Measurements from ENCODE around the gene MYOD1.

The MYOD1 gene

DNA sequence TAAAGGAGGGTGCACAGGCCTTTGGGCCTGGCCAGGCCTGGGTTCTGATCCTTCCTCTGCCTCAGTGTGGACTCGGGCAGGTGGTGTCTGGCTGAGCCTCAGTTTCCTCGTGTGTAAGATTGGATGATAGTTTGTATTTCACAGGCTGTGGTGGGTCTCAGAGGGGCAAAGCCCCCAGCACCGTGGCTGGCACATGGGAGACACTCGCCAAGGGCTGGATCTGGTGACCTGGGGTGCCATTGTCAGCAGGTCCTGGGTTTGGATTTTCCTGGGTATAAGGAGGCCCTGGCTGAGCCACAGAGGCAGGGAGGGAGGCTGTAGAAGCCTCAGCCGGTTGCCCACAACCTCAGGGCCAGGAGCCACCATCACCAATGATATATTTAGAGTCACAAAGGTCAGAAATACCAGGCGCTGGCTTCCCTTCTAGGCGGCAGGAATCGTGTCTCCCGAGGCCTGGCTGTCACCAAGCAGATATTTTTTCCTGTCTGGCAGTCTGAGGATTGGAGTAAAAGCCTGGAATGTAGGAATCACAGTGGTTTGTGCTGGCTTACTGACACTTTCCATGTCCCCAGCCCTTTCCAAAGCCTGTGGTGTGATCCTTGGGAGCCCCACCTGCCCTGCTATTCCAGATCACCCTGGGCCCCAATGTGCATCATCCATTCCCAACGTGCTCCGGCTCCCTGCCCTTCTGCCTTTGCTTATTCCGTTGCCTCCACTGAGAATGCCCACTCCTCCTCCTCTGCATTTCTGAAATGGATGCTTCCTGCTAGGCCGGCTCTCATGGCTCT lies 30.8 kb downstream of the MYOD1 start:
- no peak for DNase-seq (ENCODE audit: low read depth)
- TF ChIP-seq, protein P1, sequence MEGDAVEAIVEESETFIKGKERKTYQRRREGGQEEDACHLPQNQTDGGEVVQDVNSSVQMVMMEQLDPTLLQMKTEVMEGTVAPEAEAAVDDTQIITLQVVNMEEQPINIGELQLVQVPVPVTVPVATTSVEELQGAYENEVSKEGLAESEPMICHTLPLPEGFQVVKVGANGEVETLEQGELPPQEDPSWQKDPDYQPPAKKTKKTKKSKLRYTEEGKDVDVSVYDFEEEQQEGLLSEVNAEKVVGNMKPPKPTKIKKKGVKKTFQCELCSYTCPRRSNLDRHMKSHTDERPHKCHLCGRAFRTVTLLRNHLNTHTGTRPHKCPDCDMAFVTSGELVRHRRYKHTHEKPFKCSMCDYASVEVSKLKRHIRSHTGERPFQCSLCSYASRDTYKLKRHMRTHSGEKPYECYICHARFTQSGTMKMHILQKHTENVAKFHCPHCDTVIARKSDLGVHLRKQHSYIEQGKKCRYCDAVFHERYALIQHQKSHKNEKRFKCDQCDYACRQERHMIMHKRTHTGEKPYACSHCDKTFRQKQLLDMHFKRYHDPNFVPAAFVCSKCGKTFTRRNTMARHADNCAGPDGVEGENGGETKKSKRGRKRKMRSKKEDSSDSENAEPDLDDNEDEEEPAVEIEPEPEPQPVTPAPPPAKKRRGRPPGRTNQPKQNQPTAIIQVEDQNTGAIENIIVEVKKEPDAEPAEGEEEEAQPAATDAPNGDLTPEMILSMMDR (conservative IDR thresholded peaks at IDR 0.05; ENCODE audit: low read length), result no peak
- H3K4me3 ChIP-seq (ENCODE audit: low read length), result no peak overlapping the region

DNA sequence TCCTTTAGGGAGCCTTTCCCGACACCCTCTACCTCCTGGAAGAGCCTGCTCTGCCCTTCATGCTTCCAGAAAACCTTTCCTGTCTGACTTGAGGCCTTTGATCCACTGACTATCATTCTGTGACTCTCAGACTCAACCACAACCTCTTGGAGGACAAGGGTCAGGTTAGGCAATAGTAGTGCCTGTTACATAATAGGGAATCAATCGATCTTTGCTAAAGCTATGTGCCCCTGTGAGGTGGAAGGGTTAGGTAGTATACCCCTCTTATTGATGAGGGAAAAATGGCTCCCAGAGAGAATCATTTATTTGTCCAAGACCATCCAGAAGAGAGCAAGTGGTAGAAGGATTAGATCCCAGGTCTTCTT lies 31.4 kb downstream of the MYOD1 start:
- TF ChIP-seq, protein P1 (conservative IDR thresholded peaks at IDR 0.05; ENCODE audit: low read length), result no peak
- no peak overlapping the region for H3K4me3 ChIP-seq (ENCODE audit: low read length)
- DNase-seq (ENCODE audit: low read depth), result no peak

DNA sequence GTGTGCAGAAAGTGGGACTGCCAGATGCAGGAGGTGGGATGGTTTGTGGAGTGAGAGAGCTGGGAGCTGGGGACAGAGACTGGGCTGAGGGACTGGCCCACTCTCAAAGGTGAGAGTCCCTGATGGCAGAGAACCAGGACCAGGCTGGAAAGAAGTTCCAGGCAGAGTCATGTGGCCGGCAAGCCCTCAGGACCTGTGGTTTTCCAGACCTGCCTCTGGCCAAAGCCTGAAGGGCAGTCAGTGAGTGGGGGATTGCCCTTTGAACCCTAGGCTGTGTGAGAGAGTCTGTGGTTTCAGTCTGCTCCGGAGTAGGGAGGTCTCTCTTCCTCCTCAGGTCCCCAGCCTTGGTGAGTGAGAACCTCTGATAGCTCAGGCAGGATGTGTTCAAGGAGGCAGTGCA lies 32.2 kb downstream of the MYOD1 start:
- H3K4me3 ChIP-seq (ENCODE audit: low read length), result no peak overlapping the region
- TF ChIP-seq, protein P1 (conservative IDR thresholded peaks at IDR 0.05; ENCODE audit: low read length), result no peak
- no peak for DNase-seq (ENCODE audit: low read depth)

DNA sequence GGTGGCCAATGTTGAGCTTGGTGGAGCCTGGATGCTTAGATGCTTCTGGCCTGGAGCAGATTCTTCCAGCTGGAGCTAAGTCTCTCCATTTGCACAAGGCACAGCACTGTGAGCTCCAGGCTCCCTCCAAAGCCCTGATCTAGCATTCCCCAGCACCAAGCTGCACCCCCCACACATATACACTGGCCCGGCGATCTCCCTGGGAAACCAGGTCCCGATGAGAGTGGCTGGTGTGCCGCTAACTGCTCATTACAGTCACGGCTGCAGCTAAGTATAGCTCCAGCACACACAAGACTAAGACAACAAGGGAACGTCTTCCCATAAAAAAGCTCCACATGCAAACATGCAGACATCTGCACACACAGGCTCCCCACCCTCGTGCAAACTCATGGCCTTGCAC lies 32.8 kb downstream of the MYOD1 start:
- TF ChIP-seq, protein P1 (conservative IDR thresholded peaks at IDR 0.05; ENCODE audit: low read length), result no peak
- H3K4me3 ChIP-seq (ENCODE audit: low read length), result no peak overlapping the region
- DNase-seq (ENCODE audit: low read depth), result no peak

DNA sequence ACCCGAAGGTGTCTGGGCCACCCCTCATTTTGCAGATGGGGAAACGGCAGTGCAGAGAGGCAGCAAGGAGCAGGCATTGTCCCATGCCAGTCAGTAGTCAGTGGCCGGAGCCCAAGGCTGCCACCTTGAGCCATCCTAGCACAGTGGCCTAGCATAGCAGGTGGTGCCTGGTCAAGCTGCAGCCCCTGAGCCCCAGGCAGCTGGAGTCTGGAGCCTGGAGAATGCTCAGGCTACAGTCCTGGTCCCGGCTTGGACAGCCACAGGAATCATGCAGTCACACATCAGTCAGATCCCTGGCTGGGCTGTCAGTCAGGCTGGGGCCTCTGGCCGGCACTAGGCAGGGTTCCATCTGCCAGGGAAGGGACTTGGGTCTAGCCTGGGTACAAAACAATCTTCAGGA lies 33.8 kb downstream of the MYOD1 start:
- no peak for DNase-seq (ENCODE audit: low read depth)
- H3K4me3 ChIP-seq (ENCODE audit: low read length), result no peak overlapping the region
- TF ChIP-seq, protein P1 (conservative IDR thresholded peaks at IDR 0.05; ENCODE audit: low read length), result no peak

DNA sequence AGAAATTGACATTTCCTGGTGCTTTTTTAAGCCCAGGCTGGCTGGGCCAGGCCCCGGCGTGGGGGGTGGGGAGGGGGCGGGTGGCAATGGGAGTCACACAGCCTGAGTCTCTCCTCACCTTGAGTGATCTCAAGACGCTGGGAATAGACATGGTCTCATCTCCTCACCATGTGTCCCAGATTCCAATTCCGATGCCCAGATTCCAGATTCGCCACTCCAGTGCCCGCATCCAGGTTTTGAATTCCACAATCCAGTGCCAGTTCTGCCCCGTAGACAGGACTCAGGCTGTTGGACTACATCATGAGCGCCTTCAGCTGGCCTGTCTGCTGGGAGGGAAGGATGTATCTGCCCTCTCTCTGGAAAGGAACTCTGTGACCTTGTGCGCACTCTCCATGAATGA lies 34.3 kb downstream of the MYOD1 start:
- no peak for DNase-seq (ENCODE audit: low read depth)
- no peak overlapping the region for H3K4me3 ChIP-seq (ENCODE audit: low read length)
- TF ChIP-seq, protein P1 (conservative IDR thresholded peaks at IDR 0.05; ENCODE audit: low read length), result no peak

DNA sequence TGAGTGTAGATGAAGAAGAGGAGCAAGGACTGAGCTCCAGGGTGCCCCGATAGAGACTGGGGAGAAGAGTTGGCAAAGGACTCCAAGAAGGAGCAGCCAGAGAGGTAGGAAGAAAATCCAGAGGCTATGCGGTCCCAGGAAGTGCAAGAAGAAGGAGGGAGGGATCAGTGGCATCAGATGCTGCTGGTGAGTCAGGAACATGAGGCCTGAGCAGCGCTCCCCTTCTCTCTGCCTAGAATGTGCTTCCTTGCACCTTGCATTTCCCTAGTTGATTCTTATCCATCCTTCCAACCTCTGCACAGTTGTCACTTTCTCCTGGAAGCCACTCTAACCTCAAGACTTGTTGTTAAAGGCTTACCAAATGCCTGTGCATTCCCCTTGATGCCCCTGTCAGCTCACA lies 36.5 kb downstream of the MYOD1 start:
- TF ChIP-seq, protein P1 (conservative IDR thresholded peaks at IDR 0.05; ENCODE audit: low read length), result no peak
- H3K4me3 ChIP-seq (ENCODE audit: low read length), result no peak overlapping the region
- no peak for DNase-seq (ENCODE audit: low read depth)
